Spinal cord (tissue), 10 donors: ENCODE data around the gene CFAP221. TPM values are rescaled to one million over a fixed set of nuclear protein-coding genes. Genes with fewer than 3 reads are reported as not detected.

Experiments used
- DNase-seq, 6 donors: peaks; one replicate each; pipeline versions ENCODE4 v3.0.0 to v3.0.0-alpha.2; 2013 to 2015; ENCODE audit warnings: low spot score in 6 of 6, low read depth in 4 of 6
- H3K27ac ChIP-seq: one replicate; pipeline ENCODE4 v1.5.1; 2013; ENCODE audit warnings: low read depth, low read length, control low read depth
- H3K27me3 ChIP-seq: one replicate; pipeline ENCODE4 v1.6.1; 2013; ENCODE audit warnings: low read length; ENCODE audit not compliant: control insufficient read depth, insufficient read depth
- H3K36me3 ChIP-seq: one replicate; pipeline ENCODE4 v1.6.1; 2013; ENCODE audit warnings: low read length; ENCODE audit not compliant: control insufficient read depth, insufficient read depth
- H3K4me1 ChIP-seq: one replicate; pipeline ENCODE4 v1.6.1; 2013; ENCODE audit warnings: low read length; ENCODE audit not compliant: control insufficient read depth, insufficient read depth
- H3K4me3 ChIP-seq: one replicate; pipeline ENCODE4 v1.5.1; 2013; ENCODE audit warnings: low read depth, low read length, control low read depth
- H3K9me3 ChIP-seq: one replicate; pipeline ENCODE4 v1.6.1; 2013; ENCODE audit warnings: low read length; ENCODE audit not compliant: control insufficient read depth, insufficient read depth
- WGBS: methylation state at CpG from one replicate; pipeline ENCODE4 v1.1.5; 2013; ENCODE audit warnings: missing lambda C conversion rate; ENCODE audit not compliant: insufficient coverage; 5-methylcytosine and 5-hydroxymethylcytosine counted together
- polyA plus RNA-seq, 2 donors: library from polyadenylated mRNA; unstranded; fragments of 120-200 nt; gene quantifications; one replicate each; pipeline ENCODE4 v1.2.1, GENCODE V29; 2013; ENCODE audit not compliant: insufficient read length in 2 of 2
- total RNA-seq, 2 donors: library from RNA; depleted of rRNA in 1 of 2; stranded (reverse); fragments of 120-200 nt in 1 of 2; fragments of >200 nt in 1 of 2; gene quantifications; one replicate each; pipeline versions ENCODE4 v1.2.3 to v1.2.4, GENCODE V29; 2013 to 2014
- donor health status: healthy.

The CFAP221 gene
- total and polyA plus RNA-seq, 4 donors = 12.8 to 20.3 (median 15.7) TPM

- Histone ChIP-seq H3K27me3 (no peaks in the 10 kb centered on the region), H3K36me3 (peaks cover 2% of the 10 kb centered on the region), H3K4me1 (no peaks in the 10 kb centered on the region), H3K4me3 (no peak overlapping the region), H3K9me3 (no peaks in the 10 kb centered on the region), H3K27ac (no peak overlapping the region)
- WGBS = 96% methylated on average over 5 of the region's 7 CpGs
- DNase-seq = no peak
These were observed 35.4 kb downstream of the CFAP221 start for GRCh38 chr2:119579424-119580295.

GRCh38 chr2:119580550-119581072, 36.4 kb downstream of the CFAP221 start:
- Histone ChIP-seq H3K9me3 (no peaks in the 10 kb centered on the region), H3K4me1 (no peaks in the 10 kb centered on the region), H3K36me3 (no peaks in the 10 kb centered on the region), H3K27me3 (no peaks in the 10 kb centered on the region), H3K4me3 (no peak overlapping the region), H3K27ac (no peak overlapping the region)
- 77% methylated on average over 3 of the region's 4 CpGs for WGBS
- no peak for DNase-seq

- Histone ChIP-seq H3K4me1 (no peaks in the 10 kb centered on the region), H3K9me3 (no peaks in the 10 kb centered on the region), H3K36me3 (no peaks in the 10 kb centered on the region), H3K4me3 (no peak overlapping the region), H3K27ac (no peak overlapping the region), H3K27me3 (no peaks in the 10 kb centered on the region)
- DNase-seq = no peak
These were observed 39.0 kb downstream of the CFAP221 start for GRCh38 chr2:119583291-119583690.

GRCh38 chr2:119584469-119584868, 40.2 kb downstream of the CFAP221 start:
- no peak for DNase-seq
- Histone ChIP-seq H3K4me3 (no peak overlapping the region), H3K36me3 (no peaks in the 10 kb centered on the region), H3K4me1 (no peaks in the 10 kb centered on the region), H3K27me3 (no peaks in the 10 kb centered on the region), H3K9me3 (no peaks in the 10 kb centered on the region), H3K27ac (no peak overlapping the region)

GRCh38 chr2:119586085-119586484, 41.8 kb downstream of the CFAP221 start:
- H3K27me3 ChIP-seq = no peaks in the 10 kb centered on the region
- no peak for DNase-seq
- no peak overlapping the region for H3K27ac ChIP-seq
- no peak overlapping the region for H3K4me3 ChIP-seq
- no peaks in the 10 kb centered on the region for H3K36me3 ChIP-seq
- H3K9me3 ChIP-seq = no peaks in the 10 kb centered on the region
- H3K4me1 ChIP-seq = no peaks in the 10 kb centered on the region
- WGBS = 71% methylated on average over 3 of the region's 3 CpGs

GRCh38 chr2:119590873-119591272, 46.6 kb downstream of the CFAP221 start:
- H3K36me3 ChIP-seq = no peaks in the 10 kb centered on the region
- WGBS = 14% methylated on average over 1 of the region's 3 CpGs
- H3K27ac ChIP-seq = no peak overlapping the region
- H3K27me3 ChIP-seq = peaks cover 10% of the 10 kb centered on the region
- no peaks in the 10 kb centered on the region for H3K4me1 ChIP-seq
- no peak overlapping the region for H3K4me3 ChIP-seq
- no peak for DNase-seq
- H3K9me3 ChIP-seq = no peaks in the 10 kb centered on the region

- no peaks in the 10 kb centered on the region for H3K36me3 ChIP-seq
- DNase-seq = no peak
- H3K9me3 ChIP-seq = no peaks in the 10 kb centered on the region
- WGBS = 87% methylated on average over 3 of the region's 3 CpGs
- H3K4me3 ChIP-seq = no peak overlapping the region
- no peaks in the 10 kb centered on the region for H3K4me1 ChIP-seq
- H3K27me3 ChIP-seq = peaks cover 13% of the 10 kb centered on the region
- no peak overlapping the region for H3K27ac ChIP-seq
These were observed 47.3 kb downstream of the CFAP221 start for GRCh38 chr2:119591523-119591922.

GRCh38 chr2:119592436-119592835, 48.2 kb downstream of the CFAP221 start:
- 89% methylated on average over 3 of the region's 5 CpGs for WGBS
- H3K4me3 ChIP-seq = no peak overlapping the region
- no peak for DNase-seq

GRCh38 chr2:119596638-119597037, 52.4 kb downstream of the CFAP221 start:
- Histone ChIP-seq H3K27me3 (peaks cover 10% of the 10 kb centered on the region), H3K4me3 (no peak overlapping the region), H3K27ac (no peak overlapping the region), H3K4me1 (peaks cover 6% of the 10 kb centered on the region), H3K9me3 (no peaks in the 10 kb centered on the region), H3K36me3 (no peaks in the 10 kb centered on the region)
- no peak for DNase-seq
- WGBS = 86% methylated on average over 4 of the region's 6 CpGs

More at GRCh38 chr2:119592436-119592835, 48.2 kb downstream of the CFAP221 start:
- H3K27ac ChIP-seq = no peak overlapping the region
- H3K9me3 ChIP-seq = no peaks in the 10 kb centered on the region
- H3K36me3 ChIP-seq = no peaks in the 10 kb centered on the region
- H3K4me1 ChIP-seq = no peaks in the 10 kb centered on the region
- H3K27me3 ChIP-seq = peaks cover 13% of the 10 kb centered on the region
